NCI-H2171 (cell line): ENCODE data around the gene GSG1L.

Source experiments
- DNase-seq: peaks from one replicate; lab custom pipeline; 2025; lab: John Stamatoyannopoulos, UW

The GSG1L gene

DNA sequence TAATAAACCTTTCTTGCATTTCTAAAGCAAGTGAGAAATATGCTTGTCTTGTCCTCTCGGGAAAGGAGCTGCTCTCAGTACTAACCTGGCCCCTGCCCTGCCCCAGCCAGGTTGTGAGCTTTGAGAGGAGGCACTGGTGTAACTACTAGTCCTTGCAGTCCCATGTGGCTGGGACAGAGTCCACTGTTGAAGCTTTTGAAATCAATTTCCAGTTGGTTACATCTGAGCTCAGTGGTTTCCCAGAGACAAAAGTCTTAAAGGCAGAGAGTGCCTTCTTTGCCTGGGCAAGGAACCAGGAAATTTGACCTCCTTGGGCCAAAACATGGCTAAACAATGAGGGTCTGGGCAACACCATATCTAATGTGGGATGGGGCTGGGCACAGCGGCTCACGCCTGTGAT, 48.7 kb downstream of the GSG1L start:
- DNase-seq: no peak

DNA sequence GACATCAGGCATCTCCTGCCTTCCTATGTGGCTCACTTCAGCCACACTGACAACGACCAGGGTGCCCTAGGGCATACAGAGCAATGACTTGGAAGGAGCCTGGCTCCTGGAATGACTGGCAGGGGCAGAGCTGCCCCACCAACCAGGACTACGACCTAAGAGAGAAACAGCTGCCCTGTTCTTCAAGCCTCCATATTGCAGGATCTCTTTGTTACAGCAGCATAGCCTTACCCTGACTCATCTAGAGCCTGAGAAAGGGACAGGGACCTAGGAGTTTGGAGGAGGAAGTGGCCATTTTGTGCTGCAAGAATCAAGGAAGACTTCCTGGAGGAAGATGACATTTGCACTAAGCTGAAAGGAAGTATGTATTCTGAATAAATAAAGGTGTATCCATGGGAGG, 49.6 kb downstream of the GSG1L start:
- DNase-seq: no peak

DNA sequence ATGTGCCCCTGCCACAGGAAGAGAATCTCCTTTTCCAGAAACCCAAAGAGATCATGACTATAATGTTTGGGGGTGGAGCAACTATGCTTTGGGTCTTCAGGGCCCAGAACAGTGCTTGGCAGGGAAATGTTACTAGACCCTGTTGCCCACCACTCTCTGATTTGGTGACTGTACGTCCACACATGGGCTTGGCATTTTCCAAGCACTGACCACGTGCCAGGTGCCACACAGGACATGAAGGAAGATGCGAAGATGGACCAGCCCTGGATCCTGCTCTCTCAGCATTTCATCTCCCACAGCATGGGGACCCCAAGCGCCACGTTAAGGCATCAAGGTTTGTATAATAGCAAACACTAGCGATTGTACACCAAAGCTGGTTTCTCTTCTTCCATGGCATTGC, 50.1 kb downstream of the GSG1L start:
- DNase-seq: no peak

DNA sequence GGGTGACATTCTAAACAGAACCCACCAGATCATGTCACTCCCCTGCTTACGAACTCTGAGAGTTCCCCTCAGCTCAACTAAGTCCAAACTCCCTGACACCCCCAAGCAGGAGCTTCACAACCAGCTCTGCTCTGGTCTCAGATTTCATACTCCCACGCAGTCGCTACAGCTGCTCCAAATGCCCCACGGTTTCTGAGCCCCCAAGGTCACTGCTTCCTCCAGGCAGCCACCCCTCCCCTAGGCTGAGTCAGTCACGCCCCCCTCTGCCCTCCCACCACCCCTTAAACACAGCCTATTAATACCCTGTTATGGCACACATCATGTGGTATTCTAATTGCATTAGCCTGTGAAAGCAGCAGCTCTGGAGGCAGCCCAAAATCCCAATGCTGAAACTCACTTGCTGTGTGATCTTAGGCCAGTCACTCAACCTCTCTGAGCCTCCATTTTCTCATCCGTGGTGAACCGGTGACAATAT, 51.5 kb downstream of the GSG1L start:
- DNase-seq: no peak

DNA sequence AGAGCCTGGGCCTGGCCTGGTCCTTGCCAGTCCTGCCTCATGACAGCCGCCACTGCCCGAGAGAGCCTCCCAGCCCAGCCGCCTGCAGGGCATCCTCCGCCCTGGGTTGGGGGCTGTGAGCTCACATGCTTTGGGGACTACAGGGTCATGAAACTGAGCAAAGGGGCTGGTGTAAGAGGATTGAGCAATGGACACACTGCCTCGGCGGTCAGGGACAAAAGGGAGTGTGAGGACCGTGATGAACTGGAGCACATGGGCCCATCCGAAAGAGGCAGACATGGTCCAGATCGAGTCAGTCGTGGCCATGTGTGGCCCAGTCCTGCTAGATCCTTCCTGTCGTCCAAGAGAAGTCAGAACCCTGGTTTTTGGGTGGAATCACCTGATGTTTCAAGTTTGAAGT, 52.3 kb downstream of the GSG1L start:
- DNase-seq: no peak

DNA sequence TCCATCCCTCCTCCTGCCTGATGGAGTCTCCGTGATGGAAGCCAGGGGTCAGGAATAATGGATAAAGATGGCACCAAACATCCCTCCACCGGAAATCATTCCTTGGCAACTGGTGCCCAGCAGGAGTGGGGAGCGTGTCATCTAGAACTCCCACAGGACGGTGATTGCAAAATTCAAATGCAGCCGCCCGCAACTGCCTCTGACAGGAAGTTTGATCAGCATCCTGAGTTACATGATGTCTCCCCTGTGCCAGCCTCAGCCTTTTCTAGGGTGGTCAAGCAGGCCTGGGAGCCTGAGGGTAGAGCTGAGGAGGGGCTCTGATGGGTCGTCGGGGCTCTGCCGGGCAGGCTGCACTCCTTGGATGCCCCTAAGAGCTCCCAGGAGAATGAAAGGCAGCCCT, 52.8 kb downstream of the GSG1L start:
- no peak for DNase-seq

DNA sequence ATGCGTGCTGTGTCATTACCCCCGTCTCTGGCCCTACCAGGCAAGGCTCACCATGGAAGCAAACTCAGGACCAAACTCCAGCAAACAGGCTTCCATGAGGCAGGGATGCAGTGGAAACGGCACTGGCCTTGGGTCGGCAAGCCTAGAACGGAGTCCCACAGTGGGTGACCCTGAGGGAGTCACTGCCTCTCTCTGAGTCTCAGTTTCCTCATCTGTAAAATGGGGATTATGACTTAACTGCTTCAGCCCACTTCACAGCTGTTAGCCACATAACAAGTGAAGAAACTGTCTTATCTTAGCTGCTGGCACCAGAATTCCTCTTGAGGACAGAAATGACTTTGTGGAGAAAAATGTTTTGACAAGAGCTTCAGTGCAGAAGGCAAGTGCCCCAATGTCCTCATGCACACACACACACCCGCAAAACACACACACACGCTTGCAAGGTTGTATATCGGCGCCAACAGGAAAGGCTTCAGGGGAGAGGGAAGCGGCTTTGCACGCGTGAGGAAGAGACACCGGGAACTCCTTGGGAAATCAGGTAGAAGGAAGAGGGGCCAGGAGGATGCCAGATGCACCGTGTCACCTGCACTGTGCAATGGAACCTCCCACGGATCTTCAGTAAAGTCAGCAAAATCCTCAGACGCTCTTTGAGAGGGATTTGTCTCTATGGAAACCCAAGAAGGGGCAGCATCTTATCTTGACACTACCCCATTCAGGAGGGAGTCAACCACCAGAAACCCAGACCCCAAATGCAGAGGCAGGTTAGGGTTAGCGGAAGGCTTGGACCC, 53.7 kb downstream of the GSG1L start:
- DNase-seq: no peak

DNA sequence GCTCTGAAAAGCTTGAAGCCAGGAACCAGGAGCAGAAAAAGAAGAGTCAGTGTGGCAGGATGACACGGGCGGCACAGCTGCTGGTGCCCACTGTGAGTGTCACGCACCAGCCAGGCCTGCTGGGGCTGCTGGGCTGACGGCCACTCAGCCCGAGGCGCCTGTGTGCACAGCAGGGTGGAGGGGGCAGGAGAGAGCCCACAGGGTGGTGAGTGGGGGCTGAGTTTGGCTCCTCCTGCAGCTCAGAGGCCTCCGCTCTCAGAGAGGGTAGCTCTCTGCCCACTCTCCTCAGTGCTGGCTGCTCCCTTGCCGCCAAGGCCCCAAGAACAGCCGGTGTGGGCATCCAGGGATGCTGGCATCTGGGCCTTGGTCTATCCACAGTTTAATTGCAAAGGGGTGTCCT, 59.6 kb downstream of the GSG1L start:
- no peak for DNase-seq

DNA sequence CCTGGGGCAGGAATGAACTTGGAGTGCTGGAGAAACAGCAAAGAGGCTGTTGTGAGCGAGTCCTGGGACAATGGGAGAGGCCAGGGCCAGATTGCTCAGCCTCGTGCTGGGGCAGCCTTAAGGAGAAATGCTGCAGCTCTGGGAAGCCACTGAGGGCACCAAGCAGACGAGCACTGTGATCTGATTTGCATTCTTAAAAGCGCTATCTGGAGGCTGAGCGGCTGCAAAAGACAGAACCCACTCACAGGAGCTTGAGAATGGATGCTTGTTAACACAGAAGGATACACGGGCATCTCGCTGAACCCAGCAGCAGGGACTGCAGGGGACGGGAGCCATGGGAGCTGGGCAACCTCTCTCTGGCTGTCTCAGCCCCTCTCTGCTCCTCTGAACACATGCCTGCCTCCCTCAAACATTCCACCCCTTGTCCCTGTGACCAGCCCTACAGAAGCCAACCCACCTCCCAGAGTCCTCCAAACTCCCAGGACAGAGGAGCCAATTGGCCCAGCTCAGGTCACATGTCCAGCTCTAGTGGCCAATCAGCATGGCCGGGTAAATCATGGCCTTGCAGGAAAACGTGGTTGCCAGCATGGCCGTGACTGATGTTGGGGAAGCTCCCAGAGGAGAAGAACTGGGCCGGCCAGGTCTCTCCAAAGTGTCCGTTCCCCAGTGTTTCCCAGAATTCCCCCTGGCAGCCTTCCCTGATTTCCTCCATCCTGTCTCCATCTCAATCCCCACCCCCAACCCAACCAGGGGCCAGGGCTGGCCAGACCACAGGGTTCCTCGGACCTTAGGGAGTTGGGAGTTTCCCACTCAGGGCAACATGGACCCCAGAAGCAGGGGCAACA, 60.3 kb downstream of the GSG1L start:
- DNase-seq: no peak

DNA sequence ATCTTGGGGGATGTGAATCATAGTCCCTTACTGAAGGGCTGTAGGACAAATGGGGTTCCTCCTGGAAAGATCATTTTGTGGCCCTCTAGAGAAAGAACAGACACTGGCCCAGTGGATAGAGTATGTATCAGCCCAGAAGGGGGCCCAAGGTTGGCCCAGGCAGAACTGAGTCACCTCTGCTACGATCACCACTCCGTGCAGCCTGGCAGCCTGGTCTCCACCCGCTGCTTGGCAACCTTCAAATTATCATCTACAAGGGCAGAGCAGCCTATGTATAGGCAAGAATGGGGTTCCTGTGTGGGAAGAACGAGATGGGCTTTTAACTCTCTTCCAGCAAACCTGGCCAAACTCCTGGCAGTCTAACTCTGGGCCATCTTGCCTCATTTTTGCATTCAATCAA, 61.9 kb downstream of the GSG1L start:
- DNase-seq: no peak

DNA sequence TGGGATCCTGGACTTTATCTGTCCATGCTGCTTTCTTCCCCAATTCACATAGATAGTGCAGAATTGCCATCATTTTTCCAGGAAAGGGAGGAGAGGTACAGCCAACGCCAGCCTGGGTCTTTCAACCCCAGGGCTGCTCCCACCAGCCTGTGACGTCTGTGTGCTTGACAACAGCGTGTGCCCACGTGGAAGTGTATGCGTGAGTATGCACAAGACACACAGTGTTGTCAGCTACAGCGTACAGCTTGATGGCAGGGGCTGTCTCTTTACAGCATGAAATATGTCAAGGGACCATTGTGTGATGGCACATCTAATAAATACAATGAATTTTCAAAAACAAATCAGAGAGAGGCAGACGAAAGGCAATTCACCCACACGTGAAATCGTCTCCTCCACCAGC, 62.3 kb downstream of the GSG1L start:
- no peak for DNase-seq

DNA sequence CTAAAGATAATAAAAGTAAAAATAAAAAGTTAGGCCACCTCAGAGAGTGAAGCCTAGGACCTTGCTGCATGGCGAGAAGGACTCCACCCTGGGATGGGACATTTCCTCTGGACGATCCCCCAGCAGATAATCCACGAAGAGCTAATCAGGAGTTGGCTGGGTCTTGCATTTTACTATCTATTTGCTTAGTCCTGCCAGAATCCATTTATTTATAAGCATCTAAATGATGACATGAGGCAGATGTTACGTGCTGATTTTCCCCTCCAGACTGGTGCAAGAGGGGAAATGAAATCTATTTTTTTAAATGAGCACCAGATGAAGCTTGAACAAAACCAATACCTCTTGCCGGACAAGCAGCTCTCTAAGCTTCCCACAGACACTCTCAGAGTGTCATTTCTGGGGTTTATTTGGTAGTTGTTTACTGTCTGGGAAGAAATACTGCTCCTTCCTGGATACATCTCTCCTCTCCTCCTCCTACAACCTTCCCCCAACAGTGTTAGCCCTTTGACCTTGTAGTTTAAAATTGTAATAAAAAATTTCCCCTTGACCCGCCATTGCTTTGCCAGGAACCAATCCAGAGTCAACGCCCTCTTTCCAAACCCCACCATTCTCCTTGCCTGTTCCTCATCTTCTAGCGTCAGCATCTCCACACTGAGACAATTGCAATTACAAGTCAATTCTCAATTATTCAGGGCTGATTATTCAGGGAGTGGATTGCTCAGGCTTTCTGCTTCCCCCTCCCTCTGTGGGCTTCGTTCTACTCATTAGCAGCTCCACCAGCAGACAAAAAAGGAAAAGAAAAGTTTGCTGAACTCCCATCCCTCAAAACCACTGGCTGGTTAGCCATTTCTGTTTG, 63.0 kb downstream of the GSG1L start:
- no peak for DNase-seq

DNA sequence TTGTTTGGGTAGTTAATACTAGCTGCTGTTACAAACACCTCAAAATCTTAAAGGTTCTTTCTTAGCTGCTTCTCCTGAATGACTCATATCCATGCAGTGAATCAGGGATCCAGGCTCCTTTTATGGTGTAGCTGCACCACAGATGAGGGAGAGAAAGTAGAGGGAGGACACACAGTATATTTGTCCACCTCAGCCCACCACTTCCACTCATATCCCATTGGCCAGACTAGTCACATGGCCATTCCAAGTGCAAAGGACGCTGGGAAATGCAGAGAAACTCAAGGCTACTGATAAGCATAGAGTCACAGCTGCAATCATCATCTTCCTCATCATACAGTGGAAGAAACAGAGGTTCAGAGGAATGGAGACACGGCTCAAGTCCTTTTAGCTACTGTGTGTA, 63.8 kb downstream of the GSG1L start:
- DNase-seq: no peak

DNA sequence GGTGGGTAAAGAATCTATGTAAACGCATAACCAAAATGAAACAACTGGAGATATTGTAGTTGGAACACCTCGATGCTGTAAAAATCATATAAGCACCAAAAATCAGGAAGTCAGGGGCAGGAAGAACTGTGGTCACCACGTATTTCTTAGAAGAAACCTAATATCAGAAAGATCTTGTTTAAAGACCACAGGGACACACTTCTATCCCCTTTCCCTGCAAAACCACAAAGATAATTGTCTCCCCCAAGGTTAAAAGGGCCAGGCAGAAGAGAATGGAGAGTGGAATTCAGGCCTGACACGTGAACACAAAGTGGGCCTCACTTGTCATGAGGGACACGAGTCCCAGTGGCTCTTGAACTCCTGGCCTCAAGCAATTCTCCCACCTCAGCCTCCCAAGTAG, 68.1 kb downstream of the GSG1L start:
- DNase-seq: no peak

DNA sequence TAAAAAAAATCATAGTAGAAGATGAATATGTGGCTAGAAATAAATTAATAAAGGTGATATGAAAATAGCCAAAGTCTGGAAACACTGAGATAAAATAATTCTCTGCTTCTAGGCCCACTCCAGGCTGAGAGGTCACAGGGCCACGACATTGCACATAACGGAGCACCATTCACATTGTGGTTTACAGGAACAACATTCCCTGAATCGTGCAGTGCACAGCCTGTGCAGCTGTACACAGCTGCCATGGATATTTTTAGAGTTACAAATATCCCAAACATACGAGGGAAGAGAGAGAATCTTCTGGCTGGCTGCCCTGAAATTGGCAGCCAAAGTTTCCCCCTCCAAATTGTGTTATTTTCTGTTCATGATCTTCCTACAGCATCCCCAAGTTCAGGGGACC, 68.8 kb downstream of the GSG1L start:
- no peak for DNase-seq

DNA sequence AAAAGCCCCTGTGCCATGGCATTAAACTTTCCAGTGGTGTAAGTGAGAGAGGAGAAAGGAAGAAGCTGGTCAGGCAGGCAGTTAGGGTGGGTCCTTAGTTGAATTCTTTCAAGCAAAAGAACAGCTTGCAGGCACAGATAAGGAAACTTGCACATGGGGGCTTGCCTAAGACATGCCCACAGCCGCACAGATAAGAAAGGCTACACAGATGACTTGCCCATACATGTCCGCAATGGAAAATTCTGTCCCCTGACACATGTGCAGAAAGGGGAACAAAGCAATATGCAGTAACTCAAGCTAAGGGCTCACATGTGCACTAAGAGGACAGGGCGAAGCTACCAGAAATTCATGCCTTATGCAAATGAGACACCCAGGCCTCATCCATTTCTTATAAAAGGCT, 69.9 kb downstream of the GSG1L start:
- DNase-seq: no peak

DNA sequence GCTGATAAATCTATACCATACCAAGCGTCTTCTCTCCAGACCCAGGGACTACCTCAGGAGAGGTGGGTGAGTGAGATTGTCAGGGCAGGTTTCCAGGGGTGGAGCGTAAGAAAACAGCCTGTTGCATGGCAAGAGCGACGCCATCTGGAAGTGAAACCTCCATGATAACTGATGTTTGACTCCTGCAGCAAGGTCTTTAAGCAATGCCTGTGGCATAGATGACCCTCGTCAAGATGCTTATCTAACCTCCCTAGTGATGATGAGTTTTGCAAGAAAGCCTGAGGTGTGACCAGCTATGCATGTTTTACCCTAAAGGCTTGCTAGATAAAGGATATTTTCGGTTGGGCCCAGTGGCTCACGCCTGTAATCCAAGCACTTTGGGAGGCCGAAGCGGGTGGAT, 71.6 kb downstream of the GSG1L start:
- DNase-seq: no peak

DNA sequence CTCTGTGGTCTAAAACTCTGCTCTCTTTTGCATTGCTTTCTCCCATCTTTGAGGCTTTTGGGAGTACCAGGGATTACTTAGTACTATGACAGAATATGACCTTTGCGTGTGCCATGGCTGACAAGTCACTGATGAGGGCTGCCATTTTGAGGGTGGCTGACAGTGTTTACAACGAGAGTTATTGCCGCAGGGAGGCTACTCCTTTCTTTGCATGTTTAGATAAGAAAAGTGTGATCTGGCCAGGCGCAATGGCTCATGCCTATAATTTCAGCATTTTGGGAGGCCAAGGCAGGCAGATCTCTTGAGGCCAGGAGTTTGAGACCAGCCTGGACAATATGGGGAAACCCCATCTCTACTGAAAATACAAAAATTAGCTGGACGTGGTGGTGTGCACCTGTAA, 77.5 kb downstream of the GSG1L start:
- no peak for DNase-seq

DNA sequence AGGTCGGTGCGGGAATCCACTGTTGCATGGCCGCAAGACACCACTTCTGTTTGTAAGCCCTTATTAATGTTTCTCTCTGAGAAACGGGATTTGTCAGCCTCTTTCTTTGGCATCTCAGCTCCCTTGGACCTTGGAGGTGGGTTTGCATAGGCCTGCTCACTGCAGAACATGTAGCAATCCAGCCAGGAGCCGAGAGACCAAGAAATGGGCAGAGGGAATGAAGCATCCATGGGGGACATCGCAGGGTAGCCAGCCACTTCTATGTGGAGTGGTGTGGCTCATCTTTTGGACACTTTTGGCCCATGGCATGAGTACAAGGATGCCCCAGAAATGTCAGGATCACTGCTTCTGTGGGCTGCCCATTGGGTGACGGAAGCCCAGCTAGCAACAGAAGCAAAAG, 79.4 kb downstream of the GSG1L start:
- no peak for DNase-seq

DNA sequence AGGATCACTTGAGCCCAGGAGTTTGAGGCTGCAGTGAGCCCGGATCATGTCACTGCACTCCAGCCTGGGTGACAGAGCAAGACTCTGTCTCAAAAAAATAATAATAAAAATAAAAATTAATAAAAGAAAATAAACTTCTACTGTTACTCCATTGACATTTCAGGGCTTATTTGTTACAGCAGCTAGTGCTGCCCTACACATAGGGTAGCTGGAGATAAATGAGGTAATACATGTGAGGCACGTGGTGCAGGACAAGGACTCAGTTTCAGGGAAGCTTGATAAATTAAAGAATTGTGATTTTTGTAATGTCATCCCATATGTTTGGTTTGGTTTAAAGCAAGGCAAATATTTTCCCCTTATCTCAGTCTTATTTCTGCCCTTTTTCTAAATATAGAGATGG, 80.3 kb downstream of the GSG1L start:
- no peak for DNase-seq

DNA sequence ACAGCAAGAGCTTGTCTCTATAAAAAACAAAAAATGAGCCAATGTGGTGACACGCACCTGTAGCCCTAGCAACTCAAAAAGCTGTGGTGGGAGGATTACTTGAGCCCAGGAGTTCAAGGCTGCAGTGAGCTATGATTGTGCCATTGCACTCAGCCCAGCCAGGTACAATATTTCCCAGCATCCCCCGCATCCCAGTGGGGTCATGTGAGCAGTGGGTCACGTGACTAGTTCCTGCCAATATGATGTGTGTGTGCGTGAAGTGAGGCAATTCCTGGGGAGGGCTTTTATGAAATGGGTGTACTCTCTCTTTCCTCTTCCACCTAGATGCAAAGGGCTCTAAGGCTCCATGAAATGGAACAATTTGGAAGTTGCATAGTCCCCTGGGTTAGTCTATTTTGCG, 81.3 kb downstream of the GSG1L start:
- peak; percentile 61 for DNase-seq

DNA sequence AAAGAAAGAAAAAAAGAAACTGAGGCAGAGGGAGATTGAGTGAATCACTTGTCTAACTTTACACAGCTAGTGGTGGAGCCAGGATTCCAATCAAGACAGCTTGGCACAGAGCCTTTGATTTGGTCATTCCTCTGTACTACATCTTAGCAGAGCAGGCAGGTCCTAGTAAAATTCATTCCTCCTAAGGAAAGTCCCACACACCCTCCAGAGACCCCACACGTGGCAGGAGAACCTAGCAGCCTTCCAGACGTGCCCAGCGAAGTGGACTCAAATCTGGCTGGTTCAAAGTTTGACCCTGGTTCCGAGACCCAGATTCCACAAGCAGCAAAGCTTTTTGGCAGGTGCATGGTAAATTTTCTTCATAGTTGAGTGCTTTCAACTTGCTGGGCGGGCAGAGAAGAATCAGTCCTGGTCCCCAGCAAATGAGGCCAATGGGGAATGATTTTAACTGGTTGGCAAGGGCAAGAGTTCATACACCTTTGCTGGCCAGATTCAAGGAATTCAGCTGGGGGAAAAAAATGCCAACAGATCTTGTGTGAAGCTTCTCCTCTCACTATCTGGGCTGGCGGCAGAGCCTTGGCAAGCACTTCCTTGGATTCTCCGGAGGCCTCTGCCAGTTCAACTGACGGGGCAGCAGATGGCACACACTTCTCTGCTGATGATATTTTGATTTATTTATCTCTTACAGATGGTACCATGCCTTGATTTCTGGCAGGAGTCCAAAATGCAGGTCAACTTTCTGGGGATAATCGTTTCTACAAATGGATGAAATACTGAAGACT, 82.4 kb downstream of the GSG1L start:
- DNase-seq: peak; percentile 95
